Ishikawa (cell line): Measurements from ENCODE around the gene SNAP25.

Experiments used
- CEBPB ChIP-seq: IDR thresholded peaks from 2 replicates; pipeline ENCODE4 v1.6.1; 2012
- FOXM1 ChIP-seq: IDR thresholded peaks from 2 replicates; pipeline ENCODE4 v1.6.1; 2012; ENCODE audit warnings: low read depth, borderline replicate concordance
- MAX ChIP-seq: IDR thresholded peaks from 2 replicates; pipeline ENCODE4 v1.6.1; 2012
- NFIC ChIP-seq: IDR thresholded peaks from 2 replicates; pipeline ENCODE4 v1.6.1; 2012
- RAD21 ChIP-seq: IDR thresholded peaks from 2 replicates; pipeline ENCODE4 v1.6.1; 2012; ENCODE audit warnings: low read depth
- TAF1 ChIP-seq: IDR thresholded peaks from 2 replicates; pipeline ENCODE4 v1.6.1; 2012; ENCODE audit warnings: low read depth, mild to moderate bottlenecking
- TCF12 ChIP-seq: IDR thresholded peaks from 2 replicates; pipeline ENCODE4 v1.6.1; 2012; ENCODE audit warnings: low read depth
- YY1 ChIP-seq: IDR thresholded peaks from 2 replicates; pipeline ENCODE4 v1.6.1; 2012; ENCODE audit warnings: low read depth
- TF ChIP-seq, protein P1 (sequence below): IDR thresholded peaks from 2 replicates; pipeline ENCODE4 v1.6.1; 2012; ENCODE audit warnings: low read depth, mild to moderate bottlenecking

- TF ChIP-seq NFIC: no peak
- TF ChIP-seq MAX: no peak
- TF ChIP-seq CEBPB: no peak
- no peak for TF ChIP-seq YY1
- TF ChIP-seq TAF1: no peak
- TF ChIP-seq, protein P1, sequence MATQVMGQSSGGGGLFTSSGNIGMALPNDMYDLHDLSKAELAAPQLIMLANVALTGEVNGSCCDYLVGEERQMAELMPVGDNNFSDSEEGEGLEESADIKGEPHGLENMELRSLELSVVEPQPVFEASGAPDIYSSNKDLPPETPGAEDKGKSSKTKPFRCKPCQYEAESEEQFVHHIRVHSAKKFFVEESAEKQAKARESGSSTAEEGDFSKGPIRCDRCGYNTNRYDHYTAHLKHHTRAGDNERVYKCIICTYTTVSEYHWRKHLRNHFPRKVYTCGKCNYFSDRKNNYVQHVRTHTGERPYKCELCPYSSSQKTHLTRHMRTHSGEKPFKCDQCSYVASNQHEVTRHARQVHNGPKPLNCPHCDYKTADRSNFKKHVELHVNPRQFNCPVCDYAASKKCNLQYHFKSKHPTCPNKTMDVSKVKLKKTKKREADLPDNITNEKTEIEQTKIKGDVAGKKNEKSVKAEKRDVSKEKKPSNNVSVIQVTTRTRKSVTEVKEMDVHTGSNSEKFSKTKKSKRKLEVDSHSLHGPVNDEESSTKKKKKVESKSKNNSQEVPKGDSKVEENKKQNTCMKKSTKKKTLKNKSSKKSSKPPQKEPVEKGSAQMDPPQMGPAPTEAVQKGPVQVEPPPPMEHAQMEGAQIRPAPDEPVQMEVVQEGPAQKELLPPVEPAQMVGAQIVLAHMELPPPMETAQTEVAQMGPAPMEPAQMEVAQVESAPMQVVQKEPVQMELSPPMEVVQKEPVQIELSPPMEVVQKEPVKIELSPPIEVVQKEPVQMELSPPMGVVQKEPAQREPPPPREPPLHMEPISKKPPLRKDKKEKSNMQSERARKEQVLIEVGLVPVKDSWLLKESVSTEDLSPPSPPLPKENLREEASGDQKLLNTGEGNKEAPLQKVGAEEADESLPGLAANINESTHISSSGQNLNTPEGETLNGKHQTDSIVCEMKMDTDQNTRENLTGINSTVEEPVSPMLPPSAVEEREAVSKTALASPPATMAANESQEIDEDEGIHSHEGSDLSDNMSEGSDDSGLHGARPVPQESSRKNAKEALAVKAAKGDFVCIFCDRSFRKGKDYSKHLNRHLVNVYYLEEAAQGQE: no peak
- no peak for TF ChIP-seq RAD21
- TF ChIP-seq FOXM1: no peak
- no peak for TF ChIP-seq TCF12
Observed at GRCh38 chr20:10321138-10321717, 102.6 kb downstream of the SNAP25 start.
